Activated CD4-positive, alpha-beta memory T cell treated with anti-CD3 and anti-CD28 coated beads for 36 hours (primary cell): ENCODE data around the gene PSTK. TPM values are rescaled to one million over a fixed set of nuclear protein-coding genes. Genes with fewer than 3 reads are reported as not detected.

Experiments
- CTCF ChIA-PET: fragments of 350-600 bp; sonication (Branson Sonifier 250); formaldehyde crosslinking; loops from one replicate; lab custom pipeline; 2021; ENCODE audit warnings: antibody characterized with exemption, inconsistent platforms; lab: Charles Lee
- POLR2A ChIA-PET: fragments of 350-600 bp; sonication (Branson Sonifier 250); formaldehyde crosslinking; loops from one replicate; lab custom pipeline; 2021; ENCODE audit warnings: antibody characterized with exemption; lab: Charles Lee
- DNase-seq: peaks from one replicate; pipeline ENCODE4 v3.0.0-alpha.2; 2020
- H3K27ac Mint-ChIP-seq: one replicate; pipeline ENCODE4 v1.8.0; 2021; ENCODE audit warnings: mixed read lengths
- H3K27me3 Mint-ChIP-seq: one replicate; pipeline ENCODE4 v1.8.0; 2021; ENCODE audit warnings: mixed read lengths
- H3K36me3 Mint-ChIP-seq: one replicate; pipeline ENCODE4 v1.8.0; 2021; ENCODE audit warnings: mixed read lengths
- H3K4me1 Mint-ChIP-seq: one replicate; pipeline ENCODE4 v1.8.0; 2021; ENCODE audit warnings: low read depth, mixed read lengths
- H3K4me3 Mint-ChIP-seq: one replicate; pipeline ENCODE4 v1.8.0; 2021; ENCODE audit warnings: mild to moderate bottlenecking, mixed read lengths
- H3K9me3 Mint-ChIP-seq: one replicate; pipeline ENCODE4 v1.8.0; 2021; ENCODE audit warnings: mixed read lengths
- intact Hi-C: fragments of 100-400 bp; cut with micrococcal nuclease; formaldehyde crosslinking; loops from one replicate; pipeline ENCODE4 v1.15.1; 2023
- total RNA-seq, 2 experiments: library from RNA; stranded (reverse); gene quantifications; one replicate each; pipeline ENCODE4 v1.2.3, GENCODE V29; 2021

PSTK gene
- total RNA-seq, 2 experiments from 2014 or later, result 3.2 to 3.4 TPM

GRCh38 chr10:123026302-123026701 is 46.1 kb downstream of the PSTK start:
- no peak overlapping the region for H3K4me3 Mint-ChIP-seq
- H3K27me3 Mint-ChIP-seq, result no peaks in the 10 kb centered on the region
- ChIA-PET CTCF (no interaction called here), POLR2A (no interaction called here)
- intact Hi-C loops, result no loop called here
- no peaks in the 10 kb centered on the region for H3K4me1 Mint-ChIP-seq
- no peak overlapping the region for H3K27ac Mint-ChIP-seq
- no peak for DNase-seq
- H3K36me3 Mint-ChIP-seq, result no peaks in the 10 kb centered on the region
- H3K9me3 Mint-ChIP-seq, result no peaks in the 10 kb centered on the region

GRCh38 chr10:123027861-123028260 is 47.7 kb downstream of the PSTK start:
- no peaks in the 10 kb centered on the region for H3K27me3 Mint-ChIP-seq
- no peaks in the 10 kb centered on the region for H3K9me3 Mint-ChIP-seq
- ChIA-PET CTCF (no interaction called here), POLR2A (no interaction called here)
- intact Hi-C loops, result no loop called here
- no peak overlapping the region for H3K4me3 Mint-ChIP-seq
- DNase-seq, result no peak
- no peaks in the 10 kb centered on the region for H3K36me3 Mint-ChIP-seq
- H3K4me1 Mint-ChIP-seq, result no peaks in the 10 kb centered on the region
- no peak overlapping the region for H3K27ac Mint-ChIP-seq

DNA sequence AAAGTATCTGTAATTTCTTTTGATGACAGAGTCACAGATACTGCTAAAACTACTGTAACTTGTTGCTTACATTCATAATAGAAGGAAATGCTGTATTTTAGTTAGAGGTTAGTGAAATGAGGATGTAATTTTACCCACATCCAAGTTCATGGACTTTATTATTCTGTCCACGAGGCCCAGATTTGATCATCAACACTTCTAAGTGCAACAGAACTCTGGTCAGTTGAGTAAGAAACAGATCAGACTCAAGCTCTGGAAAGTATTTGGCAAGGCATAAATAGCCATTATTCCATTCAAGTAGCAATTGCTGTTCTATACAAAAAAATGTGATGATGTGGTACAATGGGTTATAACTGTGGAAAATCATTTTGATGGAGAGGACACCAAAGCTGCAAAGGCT is 50.9 kb downstream of the PSTK start:
- DNase-seq, result no peak
- ChIA-PET POLR2A (no interaction called here), CTCF (no interaction called here)
- Mint-ChIP-seq H3K27me3 (no peaks in the 10 kb centered on the region), H3K4me3 (no peak overlapping the region), H3K36me3 (peaks cover 10% of the 10 kb centered on the region), H3K27ac (no peak overlapping the region), H3K4me1 (no peaks in the 10 kb centered on the region), H3K9me3 (no peaks in the 10 kb centered on the region)
- intact Hi-C loops, result no loop called here

DNA sequence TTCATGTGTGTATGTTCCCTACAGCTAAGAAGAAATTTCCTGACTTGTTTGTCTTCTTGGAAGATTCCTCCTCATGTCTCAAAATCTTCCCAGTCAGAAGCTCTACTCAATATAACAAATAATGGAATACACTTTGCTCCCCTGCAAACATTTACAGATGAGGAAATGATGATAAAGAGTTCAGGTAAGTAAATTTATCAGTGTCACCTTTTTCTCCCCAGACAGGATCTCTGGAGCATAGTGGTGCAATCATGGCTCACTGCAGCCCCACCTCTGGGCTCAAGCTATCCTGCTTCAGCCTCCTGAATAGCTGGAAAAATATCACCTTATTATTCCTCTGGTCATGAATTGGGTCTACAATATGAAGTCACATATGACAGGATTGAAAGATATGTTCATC is 54.1 kb downstream of the PSTK start:
- Mint-ChIP-seq H3K4me3 (no peak overlapping the region), H3K9me3 (no peaks in the 10 kb centered on the region), H3K4me1 (no peaks in the 10 kb centered on the region), H3K36me3 (peaks cover 13% of the 10 kb centered on the region), H3K27me3 (no peaks in the 10 kb centered on the region), H3K27ac (no peak overlapping the region)
- intact Hi-C loops, result no loop called here
- no peak for DNase-seq
- ChIA-PET POLR2A (interaction anchor here (1.3 kb wide), 1 partner anchor 22 kb away, joined by 3 read pairs; no protein-coding TSS in a partner anchor), CTCF (interaction anchor here (0.6 to 1.8 kb wide), 2 partner anchors 9 to 398 kb away, joined by 3 to 8 read pairs; no protein-coding TSS in a partner anchor)

DNA sequence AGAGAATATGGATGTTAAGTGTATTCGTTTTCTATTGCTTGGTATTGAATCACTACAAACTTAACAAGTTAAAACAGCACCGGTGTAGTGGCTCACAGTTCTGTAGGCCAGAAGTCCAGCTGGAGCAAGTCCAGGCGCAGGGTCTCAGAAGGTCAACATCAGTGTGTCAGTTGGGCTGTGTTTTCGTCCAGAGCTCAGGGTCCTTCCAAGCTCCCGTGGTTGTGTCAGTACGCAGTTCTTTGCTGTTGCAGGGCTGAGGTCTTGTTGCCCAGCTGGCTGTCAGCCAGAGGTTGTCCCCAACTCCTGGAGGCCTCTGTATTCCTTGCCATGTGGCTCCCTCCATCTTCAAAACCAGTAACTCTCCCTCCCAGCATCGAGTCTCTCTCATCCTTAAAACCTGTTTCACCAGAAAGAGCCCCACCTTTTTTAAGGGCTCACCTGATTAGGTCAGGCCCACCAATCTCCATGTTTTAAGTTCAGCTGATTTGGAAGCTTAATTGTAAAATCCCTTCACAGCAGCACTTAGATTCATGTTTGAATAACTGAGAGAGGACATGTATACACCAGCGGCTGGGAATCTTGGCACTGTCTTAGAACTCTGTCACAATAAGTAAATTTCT is 55.4 kb downstream of the PSTK start:
- Mint-ChIP-seq H3K4me3 (no peak overlapping the region), H3K27ac (no peak overlapping the region), H3K4me1 (no peaks in the 10 kb centered on the region), H3K27me3 (no peaks in the 10 kb centered on the region), H3K9me3 (no peaks in the 10 kb centered on the region), H3K36me3 (peaks cover 13% of the 10 kb centered on the region)
- no peak for DNase-seq
- intact Hi-C loops, result no loop called here
- POLR2A ChIA-PET, result no interaction called here
- CTCF ChIA-PET, result no interaction called here

DNA sequence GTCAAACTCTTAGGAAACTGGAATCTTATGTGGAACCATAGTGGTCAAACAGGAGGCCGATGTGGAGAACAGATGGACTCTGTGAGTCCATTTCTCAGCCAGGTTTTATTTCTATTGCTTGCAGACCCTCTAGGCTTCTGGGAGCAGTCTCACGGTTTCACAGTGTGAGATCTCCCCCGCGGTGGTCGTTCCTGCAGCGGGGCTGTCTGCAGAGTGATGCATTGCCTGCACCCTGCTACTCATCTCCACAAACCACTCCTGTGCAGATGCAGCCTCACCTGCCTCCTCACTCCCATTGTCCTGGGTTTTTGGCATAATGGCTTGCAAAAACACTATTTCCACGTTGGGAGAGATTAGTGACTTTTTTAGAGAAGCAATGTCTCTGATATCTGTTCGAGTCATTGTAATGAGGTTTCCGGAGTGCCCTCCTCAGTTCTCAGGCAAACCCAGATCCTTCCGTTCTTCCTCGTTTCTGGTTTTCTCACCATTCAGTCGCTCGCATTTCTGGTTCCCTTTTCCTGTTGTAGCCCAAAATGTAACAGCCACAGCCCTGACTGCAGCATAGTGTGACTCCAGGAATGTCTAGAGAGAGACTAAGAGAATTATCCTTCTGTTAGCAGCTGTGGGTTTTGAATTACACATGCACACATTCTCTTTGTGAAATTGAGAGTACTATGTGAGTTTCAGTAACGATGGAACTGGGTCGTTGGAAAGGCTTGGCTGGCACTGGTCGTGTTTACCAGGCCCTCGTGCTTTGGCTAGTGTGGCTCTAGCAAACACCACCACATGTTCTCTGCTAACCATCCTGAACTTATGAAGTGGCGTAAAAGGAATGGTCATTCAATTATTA is 58.8 kb downstream of the PSTK start:
- ChIA-PET POLR2A (no interaction called here), CTCF (no interaction called here)
- no peaks in the 10 kb centered on the region for H3K4me1 Mint-ChIP-seq
- no peak for DNase-seq
- intact Hi-C loops, result no loop called here
- H3K27ac Mint-ChIP-seq, result no peak overlapping the region
- peaks cover 15% of the 10 kb centered on the region for H3K36me3 Mint-ChIP-seq
- H3K27me3 Mint-ChIP-seq, result no peaks in the 10 kb centered on the region
- H3K9me3 Mint-ChIP-seq, result no peaks in the 10 kb centered on the region
- H3K4me3 Mint-ChIP-seq, result no peak overlapping the region

DNA sequence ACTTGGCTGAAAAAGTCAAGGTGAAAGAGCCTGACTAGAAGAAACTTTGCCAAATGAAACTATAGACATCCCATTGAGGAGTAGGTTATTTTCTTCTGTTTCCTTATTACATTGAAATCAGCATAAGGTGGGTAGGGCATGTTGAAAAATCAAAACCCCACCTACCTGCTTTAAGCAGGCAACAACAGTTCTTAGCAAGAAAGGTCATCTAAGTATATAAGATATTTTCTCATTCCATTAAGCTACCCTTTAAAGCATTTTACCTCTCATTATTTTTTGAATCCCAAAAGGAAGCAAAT is 59.4 kb downstream of the PSTK start:
- Mint-ChIP-seq H3K9me3 (no peaks in the 10 kb centered on the region), H3K4me1 (no peaks in the 10 kb centered on the region), H3K36me3 (peaks cover 13% of the 10 kb centered on the region), H3K27me3 (no peaks in the 10 kb centered on the region), H3K4me3 (no peak overlapping the region), H3K27ac (no peak overlapping the region)
- intact Hi-C loops, result no loop called here
- ChIA-PET POLR2A (no interaction called here), CTCF (no interaction called here)
- DNase-seq, result no peak

Other genes with a start within 250 kb of the PSTK start
- 1 to 10 TPM; 1.0 to 1.4 TPM for gene CUZD1, start 134.5 kb upstream of the PSTK start, total RNA-seq
- 1 to 10 TPM; 7.2 to 8.1 TPM for gene FAM24B, start 100.8 kb upstream of the PSTK start, total RNA-seq
- not detected for gene FAM24A, start 69.8 kb upstream of the PSTK start, total RNA-seq
- gene C10orf88, start 26.2 kb upstream of the PSTK start, total RNA-seq, result 1 to 10 TPM; 8.3 to 9.2 TPM
- gene IKZF5, start 28.4 kb downstream of the PSTK start, total RNA-seq, result 10 to 100 TPM; 14.5 to 14.8 TPM
- 10 to 100 TPM; 22.1 to 25.1 TPM for gene ACADSB, start 28.6 kb downstream of the PSTK start, total RNA-seq
- under 1 TPM; 0.19 to 0.24 TPM for gene HMX3, start 155.6 kb downstream of the PSTK start, total RNA-seq
- gene HMX2, start 167.7 kb downstream of the PSTK start, total RNA-seq, result under 1 TPM; 0.31 to 0.43 TPM
- 100 to 1,000 TPM; 259 to 265 TPM for gene BUB3, start 174.0 kb downstream of the PSTK start, total RNA-seq